Calu3 (cell line): ENCODE measurements around the gene HMGCS1. TPM values are rescaled to one million over a fixed set of nuclear protein-coding genes. Genes with fewer than 3 reads are reported as not detected.

ENCODE experiments used
- BruUV-seq: library from RNA; stranded (reverse); fragments of 400-500 nt; replicated peaks from 2 replicates; lab custom pipeline; 2021; lab: Mats Ljungman, UMichigan
- CTCF ChIA-PET: fragments of 300-600 bp; sonication (Branson Sonifier 250); formaldehyde crosslinking; loops from one replicate; lab custom pipeline; 2022; ENCODE audit warnings: antibody characterized with exemption; lab: Charles Lee
- DNase-seq: peaks from one replicate; pipeline ENCODE4 v3.0.0; 2022
- H3K27ac Mint-ChIP-seq: one replicate; pipeline ENCODE4 v1.8.0; 2022; ENCODE audit warnings: mixed read lengths; ENCODE audit not compliant: unreplicated experiment
- H3K27me3 Mint-ChIP-seq: one replicate; pipeline ENCODE4 v1.8.0; 2022; ENCODE audit warnings: mixed read lengths; ENCODE audit not compliant: unreplicated experiment
- H3K36me3 Mint-ChIP-seq: one replicate; pipeline ENCODE4 v1.8.0; 2022; ENCODE audit warnings: mild to moderate bottlenecking, moderate library complexity, mixed read lengths; ENCODE audit not compliant: insufficient read depth, unreplicated experiment
- H3K4me1 Mint-ChIP-seq: one replicate; pipeline ENCODE4 v1.8.0; 2022; ENCODE audit warnings: mild to moderate bottlenecking, low read depth, mixed read lengths; ENCODE audit not compliant: unreplicated experiment
- H3K4me3 Mint-ChIP-seq: one replicate; pipeline ENCODE4 v1.8.0; 2022; ENCODE audit warnings: mild to moderate bottlenecking, low read depth, moderate library complexity, mixed read lengths; ENCODE audit not compliant: unreplicated experiment
- H3K9me3 Mint-ChIP-seq: one replicate; pipeline ENCODE4 v1.8.0; 2022; ENCODE audit warnings: low read depth, mixed read lengths; ENCODE audit not compliant: unreplicated experiment
- CTCF ChIP-seq: fragments of 200-600 bp; IDR thresholded peaks from one replicate; pipeline ENCODE4 v1.8.0; 2022; ENCODE audit warnings: antibody characterized with exemption; ENCODE audit not compliant: unreplicated experiment
- intact Hi-C: fragments of 100-400 bp; cut with micrococcal nuclease; formaldehyde crosslinking; loops from one replicate; pipeline ENCODE4 v1.10.0; 2022; ENCODE audit not compliant: unreplicated experiment
- total RNA-seq: library from RNA; stranded (reverse); gene quantifications from 2 replicates; pipeline ENCODE4 v1.2.3, GENCODE V29; 2022

HMGCS1 gene
- total RNA-seq, 1 experiment from 2014 or later, result 249 TPM

GRCh38 chr5:43258116-43258515 is 55.1 kb downstream of the HMGCS1 start:
- Mint-ChIP-seq H3K4me1 (no peaks in the 10 kb centered on the region), H3K9me3 (no peaks in the 10 kb centered on the region), H3K27ac (no peak overlapping the region), H3K27me3 (peaks cover 24% of the 10 kb centered on the region), H3K4me3 (no peak overlapping the region), H3K36me3 (no peaks in the 10 kb centered on the region)
- no peak for DNase-seq
- intact Hi-C loops, result no loop called here
- BruUV-seq, result no TSS peak
- CTCF ChIA-PET, result interaction anchor here (0.7 kb wide), 1 partner anchor 59 kb away, joined by 4 read pairs; no protein-coding TSS in a partner anchor
- no peak for TF ChIP-seq CTCF

GRCh38 chr5:43256261-43256966 is 56.8 kb downstream of the HMGCS1 start:
- Mint-ChIP-seq H3K27ac (no peak overlapping the region), H3K27me3 (peaks cover 13% of the 10 kb centered on the region), H3K4me1 (no peaks in the 10 kb centered on the region), H3K9me3 (no peaks in the 10 kb centered on the region), H3K36me3 (no peaks in the 10 kb centered on the region), H3K4me3 (no peak overlapping the region)
- intact Hi-C loops, result no loop called here
- CTCF ChIA-PET, result no interaction called here
- no peak for TF ChIP-seq CTCF
- no TSS peak for BruUV-seq
- DNase-seq, result no peak

- intact Hi-C loops, result no loop called here
- Mint-ChIP-seq H3K4me1 (no peaks in the 10 kb centered on the region), H3K27ac (no peak overlapping the region), H3K4me3 (no peak overlapping the region), H3K36me3 (no peaks in the 10 kb centered on the region), H3K27me3 (peaks cover 13% of the 10 kb centered on the region), H3K9me3 (no peaks in the 10 kb centered on the region)
- CTCF ChIA-PET, result interaction anchor here (0.7 kb wide), 1 partner anchor 507 kb away, joined by 4 read pairs; no protein-coding TSS in a partner anchor
- DNase-seq, result no peak
- TF ChIP-seq CTCF, result no peak
- no TSS peak for BruUV-seq
Observed at GRCh38 chr5:43255704-43256103, 57.5 kb downstream of the HMGCS1 start.

- CTCF ChIA-PET, result no interaction called here
- no TSS peak for BruUV-seq
- no peak overlapping the region for H3K27ac Mint-ChIP-seq
Observed at GRCh38 chr5:43251754-43252153, 61.5 kb downstream of the HMGCS1 start.

More at GRCh38 chr5:43251754-43252153, 61.5 kb downstream of the HMGCS1 start:
- DNase-seq, result no peak
- no peak for TF ChIP-seq CTCF
- Mint-ChIP-seq H3K4me1 (no peaks in the 10 kb centered on the region), H3K4me3 (no peak overlapping the region), H3K9me3 (no peaks in the 10 kb centered on the region), H3K36me3 (no peaks in the 10 kb centered on the region), H3K27me3 (peaks cover 26% of the 10 kb centered on the region)
- intact Hi-C loops, result no loop called here
